Ovary (tissue), 9 donors: ENCODE data around the gene CD300C. TPM values are rescaled to one million over a fixed set of nuclear protein-coding genes. Genes with fewer than 3 reads are reported as not detected.
A peak's percentile ranks its signal among the peaks of the same experiment; 100 is the strongest.

ENCODE experiments used
- DNase-seq, 5 donors: peaks; one replicate each; pipeline ENCODE4 v3.0.0-alpha.2; 2019 to 2020
- H3K27ac ChIP-seq, 2 donors: fragments of 200-600 bp; one replicate each; pipeline versions ENCODE4 v1.5.1 to v1.8.0; 2019 to 2022
- H3K27me3 ChIP-seq: fragments of 200-600 bp; one replicate; pipeline ENCODE4 v1.8.0; 2022
- H3K36me3 ChIP-seq: fragments of 200-600 bp; sonication (generic); one replicate; pipeline ENCODE4 v1.5.1; 2019
- H3K4me1 ChIP-seq: one replicate; pipeline ENCODE4 v1.8.1; 2013; ENCODE audit warnings: mild to moderate bottlenecking, moderate library complexity; ENCODE audit not compliant: insufficient read depth
- H3K4me3 ChIP-seq: fragments of 200-600 bp; sonication (generic); one replicate; pipeline ENCODE4 v1.5.1; 2017
- H3K9me3 ChIP-seq, 2 donors: fragments of 200-600 bp in 1 of 2; sonication (generic) in 1 of 2; one replicate each; pipeline versions ENCODE4 v1.5.1 to v1.8.1; 2013 to 2019; ENCODE audit warnings: mild to moderate bottlenecking in 1 of 2, moderate library complexity in 1 of 2
- CTCF ChIP-seq, 3 donors: fragments of 450-650 bp in 2 of 3; fragments of 200-600 bp in 1 of 3; IDR thresholded peaks; one replicate each; pipeline versions ENCODE4 v1.5.1 to v1.8.0; 2016 to 2022; ENCODE audit warnings: antibody characterized with exemption in 3 of 3, mild to moderate bottlenecking in 1 of 3
- EP300 ChIP-seq: sonication (generic); formaldehyde crosslinking; IDR thresholded peaks from one replicate; pipeline ENCODE4 v1.6.1; 2017; ENCODE audit warnings: antibody characterized with exemption
- POLR2A ChIP-seq: fragments of 450-650 bp; IDR thresholded peaks from one replicate; pipeline ENCODE4 v1.6.1; 2017; ENCODE audit warnings: antibody characterized with exemption, mild to moderate bottlenecking, moderate library complexity
- WGBS, 3 donors: extraction: QIAGEN DNeasy Blood & Tissue Kit in 1 of 3; methylation state at CpG; one replicate each; pipeline versions ENCODE4 v1.1.5 to v1.1.7; 2013 to 2017; 5-methylcytosine and 5-hydroxymethylcytosine counted together
- intact Hi-C, 4 donors: fragments of 100-400 bp; cut with DNase I; formaldehyde crosslinking; loops; one replicate each; pipeline versions ENCODE4 v1.11.0 to v1.15.1; 2022 to 2023
- polyA plus RNA-seq, 2 donors: library from polyadenylated mRNA; stranded (reverse); fragments of 200-250 nt in 1 of 2; fragments of 350-450 nt in 1 of 2; fragmentation: Illumina TruSeq in 1 of 2; extraction: RNeasy Lipid Tissue Mini Kit (QIAGEN cat#74804) in 1 of 2; gene quantifications; one replicate each; pipeline ENCODE4 v1.2.3, GENCODE V29; 2013 to 2014
- total RNA-seq, 7 donors: library from RNA; depleted of rRNA in 2 of 7; stranded (reverse); fragments of >200 nt in 2 of 7; fragmentation: NEBNext Ultra II Directional in 3 of 7; extraction: Animal tissue kit (Norgen Biotek cat#: 25700) in 3 of 7; gene quantifications; one replicate each; pipeline versions ENCODE4 v1.1.0 to v1.2.4, GENCODE V29; 2016 to 2023
- donor health status: DM: no; HTN: no; CAD: no; lungs with moderate emphysema.
- donor health status: DM: no; HTN: no; CAD: no.
- donor health status: Bipolar disorder and iron deficiency.
- donor health status: DM: yes; HTN: yes; CAD: no.
- donor health status: DM: no; HTN: no; CAD: no.
- donor health status: DM: yes; HTN: yes; CAD: no.

CD300C gene
- total and polyA plus RNA-seq, 9 donors = 0.18 to 1.6 (median 0.46) TPM; not detected in 1

- Histone ChIP-seq H3K9me3 (no peaks in the 10 kb centered on the region), H3K27ac (no peak within 1 kb of the TSS), H3K4me1 (no peaks in the 10 kb centered on the region), H3K4me3 (no peak within 1 kb of the TSS), H3K36me3 (no peaks in the 10 kb centered on the region), H3K27me3 (no peaks in the 10 kb centered on the region)
- no peak for TF ChIP-seq CTCF (IDR thresholded peaks at IDR 0.05)
- TF ChIP-seq POLR2A = no peak
- no peak for TF ChIP-seq EP300
- WGBS, 3 donors = 64 to 71% (median 64%) methylated on average over 10 of the region's 10 CpGs
- intact Hi-C loops = no loop called here
- peak in 1 of 5 donors; percentile 9 for DNase-seq
Observed at GRCh38 chr17:74531231-74531761, 14.6 kb downstream of the CD300C start, which contains the start of gene CD300LB. TSS of gene CD300LB (minus strand) at chr17:74531475. CDS start at chr17:74531350, 125 bp downstream.

GRCh38 chr17:74530831-74531150, 15.1 kb downstream of the CD300C start:
- no peak for TF ChIP-seq POLR2A
- no peak for TF ChIP-seq CTCF (IDR thresholded peaks at IDR 0.05)
- no peak for TF ChIP-seq EP300
- Histone ChIP-seq H3K4me3 (no peak overlapping the region), H3K27ac (no peak overlapping the region), H3K9me3 (no peaks in the 10 kb centered on the region), H3K27me3 (no peaks in the 10 kb centered on the region), H3K36me3 (no peaks in the 10 kb centered on the region), H3K4me1 (no peaks in the 10 kb centered on the region)
- no peak for DNase-seq
- intact Hi-C loops = no loop called here
- WGBS, 3 donors = 67 to 80% (median 74%) methylated on average over 5 of the region's 5 CpGs

- WGBS, 3 donors = 77 to 83% (median 78%) methylated on average over 5 of the region's 5 CpGs
- H3K36me3 ChIP-seq = no peaks in the 10 kb centered on the region
- no peaks in the 10 kb centered on the region for H3K9me3 ChIP-seq
- H3K27ac ChIP-seq = no peak overlapping the region
- H3K4me1 ChIP-seq = no peaks in the 10 kb centered on the region
- intact Hi-C loops = no loop called here
- no peak overlapping the region for H3K4me3 ChIP-seq
- DNase-seq = no peak
- H3K27me3 ChIP-seq = no peaks in the 10 kb centered on the region
- TF ChIP-seq POLR2A = no peak
- TF ChIP-seq EP300 = no peak
- TF ChIP-seq CTCF (IDR thresholded peaks at IDR 0.05) = no peak
Observed at GRCh38 chr17:74529243-74529642, 16.7 kb downstream of the CD300C start.

- Histone ChIP-seq H3K27ac (no peak overlapping the region), H3K9me3 (no peaks in the 10 kb centered on the region), H3K27me3 (no peaks in the 10 kb centered on the region), H3K4me3 (no peak overlapping the region), H3K4me1 (no peaks in the 10 kb centered on the region), H3K36me3 (no peaks in the 10 kb centered on the region)
- intact Hi-C loops = no loop called here
- TF ChIP-seq POLR2A = no peak
- TF ChIP-seq CTCF (IDR thresholded peaks at IDR 0.05) = no peak
- no peak for TF ChIP-seq EP300
- peak in 1 of 5 donors; percentile 6 for DNase-seq
- 72 to 81% (median 76%) methylated on average over 8 of the region's 8 CpGs for WGBS, 3 donors
Observed at GRCh38 chr17:74528491-74529199, 17.3 kb downstream of the CD300C start.
